ENCODE data around the gene PRLR.

PRLR gene

DNA sequence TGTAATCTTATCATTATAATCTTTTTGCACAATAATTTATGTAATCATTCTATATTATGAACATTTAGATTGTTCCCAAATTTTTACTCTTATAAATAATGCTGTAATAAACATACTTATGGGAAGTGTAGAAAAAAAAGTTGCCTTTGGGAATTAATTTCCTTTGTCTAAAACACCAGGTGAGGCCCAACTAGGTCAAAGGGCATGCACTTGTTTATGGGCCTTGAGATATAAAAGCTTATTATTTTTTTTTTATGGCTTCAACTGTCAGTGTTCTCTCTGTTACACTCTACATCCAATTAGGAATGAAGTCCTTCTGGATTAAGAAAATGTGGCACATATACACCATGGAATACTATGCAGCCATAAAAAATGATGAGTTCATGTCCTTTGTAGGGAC, 6.5 kb upstream of the PRLR start:
- H2AFZ ChIP-seq (ENCODE audit: low read depth, low read length) = no peak overlapping the region
- H3K9ac ChIP-seq (ENCODE audit: low read length) = no peak overlapping the region
- no peaks in the 10 kb centered on the region for H3K27me3 ChIP-seq (ENCODE audit: low read depth, low read length)
- H3K9me3 ChIP-seq (ENCODE audit: insufficient read depth, low read length) = no peaks in the 10 kb centered on the region
- H4K20me1 ChIP-seq (ENCODE audit: insufficient read depth, low read length) = no peaks in the 10 kb centered on the region
- H3K27ac ChIP-seq (ENCODE audit: low read length) = no peak overlapping the region
- no peak overlapping the region for H3K4me2 ChIP-seq (ENCODE audit: low read length)
- no peak for TF ChIP-seq EZH2phosphoT487 (IDR thresholded peaks at IDR 0.05; ENCODE audit: low read depth)
- TF ChIP-seq, protein P1, sequence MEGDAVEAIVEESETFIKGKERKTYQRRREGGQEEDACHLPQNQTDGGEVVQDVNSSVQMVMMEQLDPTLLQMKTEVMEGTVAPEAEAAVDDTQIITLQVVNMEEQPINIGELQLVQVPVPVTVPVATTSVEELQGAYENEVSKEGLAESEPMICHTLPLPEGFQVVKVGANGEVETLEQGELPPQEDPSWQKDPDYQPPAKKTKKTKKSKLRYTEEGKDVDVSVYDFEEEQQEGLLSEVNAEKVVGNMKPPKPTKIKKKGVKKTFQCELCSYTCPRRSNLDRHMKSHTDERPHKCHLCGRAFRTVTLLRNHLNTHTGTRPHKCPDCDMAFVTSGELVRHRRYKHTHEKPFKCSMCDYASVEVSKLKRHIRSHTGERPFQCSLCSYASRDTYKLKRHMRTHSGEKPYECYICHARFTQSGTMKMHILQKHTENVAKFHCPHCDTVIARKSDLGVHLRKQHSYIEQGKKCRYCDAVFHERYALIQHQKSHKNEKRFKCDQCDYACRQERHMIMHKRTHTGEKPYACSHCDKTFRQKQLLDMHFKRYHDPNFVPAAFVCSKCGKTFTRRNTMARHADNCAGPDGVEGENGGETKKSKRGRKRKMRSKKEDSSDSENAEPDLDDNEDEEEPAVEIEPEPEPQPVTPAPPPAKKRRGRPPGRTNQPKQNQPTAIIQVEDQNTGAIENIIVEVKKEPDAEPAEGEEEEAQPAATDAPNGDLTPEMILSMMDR (IDR thresholded peaks at IDR 0.05; ENCODE audit: low read depth, low read length) = no peak
- no peaks in the 10 kb centered on the region for H3K79me2 ChIP-seq (ENCODE audit: low read length)
- no peaks in the 10 kb centered on the region for H3K36me3 ChIP-seq (replicated peaks; ENCODE audit: low read depth, low read length)
- 0 out of 2 replicates have a peak, but pooled peaks cover 6% of the 10 kb centered on the region for H3K4me1 ChIP-seq (ENCODE audit: low read length)
- H3K4me3 ChIP-seq (ENCODE audit: low read length) = no peak overlapping the region

DNA sequence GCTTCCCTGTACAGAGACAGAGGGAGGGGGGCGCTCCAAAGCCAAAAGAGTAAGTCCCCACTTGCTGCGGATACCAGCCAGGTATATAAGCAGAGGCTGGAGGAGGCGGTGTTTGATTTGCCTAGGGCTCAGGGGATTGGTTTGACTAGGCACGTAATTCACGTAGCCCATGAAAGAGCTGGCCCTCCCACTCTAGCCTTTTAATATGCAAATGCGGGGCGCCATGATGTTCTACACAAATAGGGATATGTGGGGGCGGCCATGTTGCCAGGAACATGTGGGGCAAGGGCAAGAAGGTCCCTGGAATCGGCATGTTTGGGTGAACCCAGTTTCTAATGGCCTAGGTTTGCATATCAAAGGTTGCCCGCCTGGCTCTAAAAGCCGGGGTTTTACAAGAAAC, 3.3 kb upstream of the PRLR start:
- Histone ChIP-seq H3K4me1 (ENCODE audit: low read length) (peaks cover 11% of the 10 kb centered on the region; the same call in 1 of the 2 replicates), H2AFZ (ENCODE audit: low read depth, low read length) (no peak overlapping the region), H3K9ac (ENCODE audit: low read length) (no peak overlapping the region), H3K27ac (ENCODE audit: low read length) (no peak overlapping the region), H3K4me2 (ENCODE audit: low read length) (no peak overlapping the region), H3K9me3 (ENCODE audit: insufficient read depth, low read length) (no peaks in the 10 kb centered on the region), H3K27me3 (ENCODE audit: low read depth, low read length) (no peaks in the 10 kb centered on the region), H3K4me3 (ENCODE audit: low read length) (no peak overlapping the region), H3K79me2 (ENCODE audit: low read length) (no peaks in the 10 kb centered on the region), H4K20me1 (ENCODE audit: insufficient read depth, low read length) (no peaks in the 10 kb centered on the region), H3K36me3 (replicated peaks; ENCODE audit: low read depth, low read length) (no peaks in the 10 kb centered on the region)
- TF ChIP-seq, protein P1 (IDR thresholded peaks at IDR 0.05; ENCODE audit: low read depth, low read length) = no peak
- TF ChIP-seq EZH2phosphoT487 (IDR thresholded peaks at IDR 0.05; ENCODE audit: low read depth) = no peak

DNA sequence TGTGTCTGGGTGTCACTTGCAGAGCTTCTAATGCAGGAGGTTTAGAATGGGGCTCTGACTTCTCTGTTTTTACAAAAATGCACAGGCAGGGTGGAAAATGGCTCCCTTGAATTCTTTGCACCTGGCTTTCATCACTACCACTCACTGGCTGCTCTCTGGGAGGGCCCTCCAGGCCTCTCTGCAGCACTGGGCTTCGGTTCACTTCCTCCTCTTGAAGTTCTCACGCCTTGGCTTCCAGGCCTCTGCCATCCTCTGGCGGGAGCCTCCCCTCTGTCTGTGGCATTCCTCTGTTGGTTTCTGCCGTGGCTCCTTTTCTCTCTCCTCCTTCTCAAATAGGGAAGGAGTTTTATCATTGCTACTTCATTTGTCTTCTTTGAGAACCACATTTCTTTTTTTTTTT, 2.8 kb upstream of the PRLR start:
- no peak overlapping the region for H3K4me3 ChIP-seq (ENCODE audit: low read length)
- H3K4me2 ChIP-seq (ENCODE audit: low read length) = no peak overlapping the region
- H3K9ac ChIP-seq (ENCODE audit: low read length) = no peak overlapping the region
- TF ChIP-seq, protein P1 (IDR thresholded peaks at IDR 0.05; ENCODE audit: low read depth, low read length) = no peak
- TF ChIP-seq EZH2phosphoT487 (IDR thresholded peaks at IDR 0.05; ENCODE audit: low read depth) = no peak
- H2AFZ ChIP-seq (ENCODE audit: low read depth, low read length) = no peak overlapping the region
- H4K20me1 ChIP-seq (ENCODE audit: insufficient read depth, low read length) = no peaks in the 10 kb centered on the region
- H3K27ac ChIP-seq (ENCODE audit: low read length) = no peak overlapping the region
- H3K27me3 ChIP-seq (ENCODE audit: low read depth, low read length) = no peaks in the 10 kb centered on the region
- H3K4me1 ChIP-seq (ENCODE audit: low read length) = peaks cover 11% of the 10 kb centered on the region; the same call in 1 of the 2 replicates
- H3K79me2 ChIP-seq (ENCODE audit: low read length) = no peaks in the 10 kb centered on the region
- no peaks in the 10 kb centered on the region for H3K36me3 ChIP-seq (replicated peaks; ENCODE audit: low read depth, low read length)
- H3K9me3 ChIP-seq (ENCODE audit: insufficient read depth, low read length) = no peaks in the 10 kb centered on the region

DNA sequence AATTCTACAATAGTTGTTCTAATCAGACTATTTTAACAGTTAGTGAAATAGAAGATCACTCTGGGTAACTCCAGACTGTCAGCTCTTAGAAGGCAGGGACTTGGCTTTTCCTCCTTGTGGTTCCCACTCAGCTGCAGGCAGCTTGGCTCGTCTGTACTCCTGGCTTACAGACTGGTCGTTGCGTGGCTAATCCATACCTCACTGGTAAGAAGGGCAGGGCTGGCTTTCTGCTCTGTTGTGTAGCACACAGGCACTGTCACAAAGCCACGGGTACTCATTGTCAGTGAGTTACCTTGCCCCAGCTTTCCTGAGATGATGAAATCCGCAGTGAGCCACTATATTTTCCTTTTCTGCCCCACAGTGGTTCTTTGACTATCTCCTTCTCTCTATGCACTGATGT, 1.8 kb upstream of the PRLR start:
- no peaks in the 10 kb centered on the region for H3K27me3 ChIP-seq (ENCODE audit: low read depth, low read length)
- no peak overlapping the region for H3K4me3 ChIP-seq (ENCODE audit: low read length)

More for the DNA sequence above, 1.8 kb upstream of the PRLR start:
- Histone ChIP-seq H2AFZ (ENCODE audit: low read depth, low read length) (no peak overlapping the region), H3K9ac (ENCODE audit: low read length) (no peak overlapping the region), H4K20me1 (ENCODE audit: insufficient read depth, low read length) (no peaks in the 10 kb centered on the region), H3K36me3 (replicated peaks; ENCODE audit: low read depth, low read length) (no peaks in the 10 kb centered on the region), H3K79me2 (ENCODE audit: low read length) (no peaks in the 10 kb centered on the region), H3K4me1 (ENCODE audit: low read length) (peaks cover 15% of the 10 kb centered on the region), H3K4me2 (ENCODE audit: low read length) (no peak overlapping the region), H3K27ac (ENCODE audit: low read length) (no peak overlapping the region), H3K9me3 (ENCODE audit: insufficient read depth, low read length) (no peaks in the 10 kb centered on the region)
- TF ChIP-seq, protein P1 (IDR thresholded peaks at IDR 0.05; ENCODE audit: low read depth, low read length) = no peak
- no peak for TF ChIP-seq EZH2phosphoT487 (IDR thresholded peaks at IDR 0.05; ENCODE audit: low read depth)

Data from OCI-LY3 (cell line).